ENCODE measurements around the gene MTG1.

DNA sequence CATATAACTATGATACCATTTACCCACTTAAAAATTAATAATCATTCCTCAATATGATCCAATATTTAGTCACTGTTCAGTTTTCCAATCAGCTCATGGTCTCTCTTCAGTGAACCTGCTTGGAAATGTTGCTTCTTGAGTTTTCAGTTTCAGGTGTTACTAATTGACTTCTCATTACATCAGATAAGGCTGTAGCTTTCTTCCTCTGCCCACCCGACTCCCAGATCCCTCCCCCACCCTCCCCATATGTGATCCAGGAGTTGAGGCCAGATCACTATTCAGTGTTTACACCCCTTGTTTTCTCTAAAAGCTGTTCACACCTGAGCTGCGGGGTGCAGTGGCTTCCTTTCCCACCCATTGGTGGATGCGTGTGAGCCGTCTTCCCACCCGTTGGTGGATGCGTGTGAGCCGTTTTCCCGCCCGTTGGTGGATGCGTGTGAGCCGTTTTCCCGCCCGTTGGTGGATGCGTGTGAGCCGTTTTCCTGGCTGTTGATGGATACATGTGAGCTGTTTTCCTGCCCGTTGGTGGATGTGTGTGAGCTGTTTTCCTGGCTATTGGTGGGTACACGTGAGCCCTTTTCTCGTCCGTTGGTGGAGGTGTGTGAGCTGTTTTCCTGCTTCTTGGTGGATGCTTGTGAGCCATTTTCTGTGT lies 3.2 kb upstream of the MTG1 start:
- TF ChIP-seq CTCF (conservative IDR thresholded peaks at IDR 0.05; ENCODE audit: low read length) (no peak), EZH2phosphoT487 (IDR thresholded peaks at IDR 0.05; ENCODE audit: borderline replicate concordance) (no peak)

Data from Loucy (cell line).